Nephron (organoid): ENCODE data around the gene IL13.

Experiments used
- H3K27ac Mint-ChIP-seq, 3 experiments: 2 replicates each; pipeline ENCODE4 v1.8.0; 2020; ENCODE audit warnings: mixed read lengths in 3 of 3, mild to moderate bottlenecking in 2 of 3, moderate library complexity in 1 of 3
- H3K27me3 Mint-ChIP-seq: 2 replicates; pipeline ENCODE4 v1.8.0; 2021; ENCODE audit warnings: low read depth, mild to moderate bottlenecking, moderate library complexity, mixed read lengths
- H3K36me3 Mint-ChIP-seq: 2 replicates; pipeline ENCODE4 v1.8.0; 2020; ENCODE audit warnings: low read depth, mixed read lengths
- H3K4me1 Mint-ChIP-seq: 2 replicates; pipeline ENCODE4 v1.8.0; 2020; ENCODE audit warnings: mixed read lengths
- H3K4me3 Mint-ChIP-seq, 3 experiments: 2 replicates each; pipeline ENCODE4 v1.8.0; 2020; ENCODE audit warnings: mild to moderate bottlenecking in 3 of 3, mixed read lengths in 3 of 3, moderate library complexity in 2 of 3
- H3K9me3 Mint-ChIP-seq: 2 replicates; pipeline ENCODE4 v1.8.0; 2020; ENCODE audit warnings: mixed read lengths
- CTCF ChIP-seq, 3 experiments: fragments of 200-600 bp; sonication (generic); IDR thresholded peaks; one replicate each; pipeline ENCODE4 v1.5.0; 2021; ENCODE audit warnings: antibody characterized with exemption in 3 of 3; ENCODE audit not compliant: unreplicated experiment in 3 of 3

The IL13 gene

GRCh38 chr5:132704875-132705274, 46.9 kb downstream of the IL13 start:
- no peak overlapping the region for H3K4me3 Mint-ChIP-seq
- no peaks in the 10 kb centered on the region for H3K27me3 Mint-ChIP-seq
- H3K9me3 Mint-ChIP-seq: no peaks in the 10 kb centered on the region
- peaks cover 48% of the 10 kb centered on the region for H3K36me3 Mint-ChIP-seq
- no peak overlapping the region for H3K27ac Mint-ChIP-seq
- no peak for TF ChIP-seq CTCF (IDR thresholded peaks at IDR 0.05; ENCODE audit: unreplicated experiment in 3 of 3)
- no peaks in the 10 kb centered on the region for H3K4me1 Mint-ChIP-seq

GRCh38 chr5:132708645-132709044, 50.7 kb downstream of the IL13 start:
- Mint-ChIP-seq H3K4me1 (no peaks in the 10 kb centered on the region), H3K4me3 (no peak overlapping the region), H3K27me3 (no peaks in the 10 kb centered on the region), H3K27ac (no peak overlapping the region), H3K36me3 (peaks cover 28% of the 10 kb centered on the region), H3K9me3 (no peaks in the 10 kb centered on the region)
- TF ChIP-seq CTCF (IDR thresholded peaks at IDR 0.05; ENCODE audit: unreplicated experiment in 3 of 3): no peak
